Subcutaneous adipose tissue (tissue), 4 donors: ENCODE measurements around the gene IL31RA. TPM values are rescaled to one million over a fixed set of nuclear protein-coding genes. Genes with fewer than 3 reads are reported as not detected.

Experiments used
- CTCF ChIP-seq: fragments of 450-650 bp; IDR thresholded peaks from one replicate; pipeline ENCODE4 v1.5.1; 2016; ENCODE audit warnings: low read depth, mild to moderate bottlenecking, control low read depth, antibody characterized with exemption, moderate library complexity
- total RNA-seq, 4 donors: library from RNA; depleted of rRNA; stranded (reverse); fragments of >200 nt; gene quantifications; one replicate each; pipeline ENCODE4 v1.1.0, GENCODE V29; 2016

The IL31RA gene
- total RNA-seq, 4 donors from 2014 or later = not detected

- no peak for TF ChIP-seq CTCF
Measured at GRCh38 chr5:55902696-55903095, 51.5 kb downstream of the IL31RA start.

- TF ChIP-seq CTCF = no peak
Measured at GRCh38 chr5:55903121-55903701, 52.1 kb downstream of the IL31RA start.

- no peak for TF ChIP-seq CTCF
Measured at GRCh38 chr5:55904152-55904551, 53.0 kb downstream of the IL31RA start.

GRCh38 chr5:55905251-55905650 is 54.1 kb downstream of the IL31RA start:
- TF ChIP-seq CTCF = no peak

- no peak for TF ChIP-seq CTCF
Measured at GRCh38 chr5:55907927-55908326, 56.8 kb downstream of the IL31RA start.

- TF ChIP-seq CTCF = no peak
Measured at GRCh38 chr5:55908804-55909203, 57.6 kb downstream of the IL31RA start.

GRCh38 chr5:55911784-55912653 is 60.9 kb downstream of the IL31RA start:
- TF ChIP-seq CTCF = no peak
